Neural cell (in vitro differentiated cells): Measurements from ENCODE around the gene MMP25.

Source experiments
- CTCF ChIP-seq: fragments of 450-650 bp; IDR thresholded peaks from 2 replicates; pipeline ENCODE4 v1.5.1; 2014; ENCODE audit warnings: antibody characterized with exemption, mild to moderate bottlenecking, moderate library complexity; ENCODE audit not compliant: poor library complexity, severe bottlenecking
- EP300 ChIP-seq: fragments of 450-650 bp; conservative IDR thresholded peaks from 2 replicates; pipeline ENCODE4 v1.6.1; 2014; ENCODE audit warnings: antibody characterized with exemption, mild to moderate bottlenecking, moderate library complexity; ENCODE audit not compliant: poor library complexity, severe bottlenecking
- EZH2 ChIP-seq: fragments of 200-600, 300-800 bp; shearing (Covaris generic), sonication (generic); IDR thresholded peaks from 2 replicates; pipeline ENCODE4 v1.6.1; 2014; ENCODE audit warnings: antibody characterized with exemption, low read length, borderline replicate concordance, mild to moderate bottlenecking; ENCODE audit not compliant: insufficient read depth, poor library complexity, severe bottlenecking
- MXI1 ChIP-seq: fragments of 450-650 bp; conservative IDR thresholded peaks from 2 replicates; pipeline ENCODE4 v1.6.1; 2014; ENCODE audit warnings: antibody characterized with exemption, mild to moderate bottlenecking; ENCODE audit not compliant: poor library complexity, severe bottlenecking
- POLR2AphosphoS5 ChIP-seq: IDR thresholded peaks from 2 replicates; pipeline ENCODE4 v1.6.1; 2012
- RAD21 ChIP-seq: fragments of 450-650 bp; conservative IDR thresholded peaks from 2 replicates; pipeline ENCODE4 v1.6.1; 2014; ENCODE audit warnings: antibody characterized with exemption, mild to moderate bottlenecking, moderate library complexity
- REST ChIP-seq: IDR thresholded peaks from 2 replicates; pipeline ENCODE4 v1.6.1; 2012; ENCODE audit warnings: borderline replicate concordance
- SMC3 ChIP-seq: fragments of 450-650 bp; conservative IDR thresholded peaks from 2 replicates; pipeline ENCODE4 v1.6.1; 2014; ENCODE audit warnings: antibody characterized with exemption, mild to moderate bottlenecking, moderate library complexity; ENCODE audit not compliant: poor library complexity
- TAF1 ChIP-seq: IDR thresholded peaks from 2 replicates; pipeline ENCODE4 v1.6.1; 2012; ENCODE audit warnings: low read depth

GRCh38 chr16:3062553-3062952 lies 16.2 kb downstream of the MMP25 start:
- TF ChIP-seq CTCF (no peak), EZH2 (no peak), TAF1 (no peak), SMC3 (no peak), POLR2AphosphoS5 (no peak), REST (no peak), RAD21 (no peak), EP300 (no peak), MXI1 (no peak)
